C4-2B (cell line): ENCODE results near the gene FOXJ3.
A peak's percentile ranks its signal among the peaks of the same experiment; 100 is the strongest.

ENCODE experiments used
- H3K27ac ChIP-seq: fragments of 450-650 bp; 2 replicates; pipeline ENCODE4 v1.5.1; 2017
- ZFX ChIP-seq: fragments of 450-650 bp; IDR thresholded peaks from 2 replicates; pipeline ENCODE4 v1.6.1; 2017
- TF ChIP-seq, protein P1 (sequence below): fragments of 450-650 bp; conservative IDR thresholded peaks from 2 replicates; pipeline ENCODE4 v1.5.1; 2017; ENCODE audit warnings: mild to moderate bottlenecking

FOXJ3 gene

GRCh38 chr1:42165511-42166210, 169.4 kb downstream of the FOXJ3 start:
- peak overlapping the region; percentile 15 for H3K27ac ChIP-seq
- TF ChIP-seq, protein P1, sequence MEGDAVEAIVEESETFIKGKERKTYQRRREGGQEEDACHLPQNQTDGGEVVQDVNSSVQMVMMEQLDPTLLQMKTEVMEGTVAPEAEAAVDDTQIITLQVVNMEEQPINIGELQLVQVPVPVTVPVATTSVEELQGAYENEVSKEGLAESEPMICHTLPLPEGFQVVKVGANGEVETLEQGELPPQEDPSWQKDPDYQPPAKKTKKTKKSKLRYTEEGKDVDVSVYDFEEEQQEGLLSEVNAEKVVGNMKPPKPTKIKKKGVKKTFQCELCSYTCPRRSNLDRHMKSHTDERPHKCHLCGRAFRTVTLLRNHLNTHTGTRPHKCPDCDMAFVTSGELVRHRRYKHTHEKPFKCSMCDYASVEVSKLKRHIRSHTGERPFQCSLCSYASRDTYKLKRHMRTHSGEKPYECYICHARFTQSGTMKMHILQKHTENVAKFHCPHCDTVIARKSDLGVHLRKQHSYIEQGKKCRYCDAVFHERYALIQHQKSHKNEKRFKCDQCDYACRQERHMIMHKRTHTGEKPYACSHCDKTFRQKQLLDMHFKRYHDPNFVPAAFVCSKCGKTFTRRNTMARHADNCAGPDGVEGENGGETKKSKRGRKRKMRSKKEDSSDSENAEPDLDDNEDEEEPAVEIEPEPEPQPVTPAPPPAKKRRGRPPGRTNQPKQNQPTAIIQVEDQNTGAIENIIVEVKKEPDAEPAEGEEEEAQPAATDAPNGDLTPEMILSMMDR = no peak
- no peak for TF ChIP-seq ZFX

GRCh38 chr1:42164551-42165420, 170.2 kb downstream of the FOXJ3 start, which contains the start of gene GUCA2A:
Gene GUCA2A, minus strand, starts transcription at chr1:42164745. Its CDS starts 33 bp downstream, at chr1:42164712.
- TF ChIP-seq, protein P1 = no peak
- TF ChIP-seq ZFX = no peak
- H3K27ac ChIP-seq = peak within 1 kb of the TSS; percentile 15

- no peak overlapping the region for H3K27ac ChIP-seq
- TF ChIP-seq, protein P1 = no peak
- TF ChIP-seq ZFX = no peak
These were observed 171.2 kb downstream of the FOXJ3 start for GRCh38 chr1:42163536-42164503.

DNA sequence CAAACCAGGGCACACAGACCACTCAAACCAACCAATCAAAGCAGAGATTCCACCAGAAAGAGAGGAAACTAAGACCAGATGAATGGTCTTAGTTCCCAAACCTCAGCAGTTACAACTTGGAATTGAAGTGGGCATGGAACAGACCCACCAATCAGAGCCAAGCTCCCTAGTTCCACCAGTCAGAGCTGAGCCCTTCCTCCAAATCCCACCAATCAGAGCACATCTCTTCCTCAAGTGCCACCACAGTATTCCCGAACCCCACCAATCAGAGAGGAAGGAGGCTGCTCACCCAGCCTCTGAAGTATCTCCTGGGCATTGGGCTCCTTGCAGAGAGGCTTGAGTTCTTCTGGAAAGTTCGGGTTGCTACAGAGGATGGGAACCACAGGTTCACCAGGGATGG, 171.9 kb downstream of the FOXJ3 start:
- no peak overlapping the region for H3K27ac ChIP-seq
- TF ChIP-seq, protein P1 = no peak
- no peak for TF ChIP-seq ZFX

DNA sequence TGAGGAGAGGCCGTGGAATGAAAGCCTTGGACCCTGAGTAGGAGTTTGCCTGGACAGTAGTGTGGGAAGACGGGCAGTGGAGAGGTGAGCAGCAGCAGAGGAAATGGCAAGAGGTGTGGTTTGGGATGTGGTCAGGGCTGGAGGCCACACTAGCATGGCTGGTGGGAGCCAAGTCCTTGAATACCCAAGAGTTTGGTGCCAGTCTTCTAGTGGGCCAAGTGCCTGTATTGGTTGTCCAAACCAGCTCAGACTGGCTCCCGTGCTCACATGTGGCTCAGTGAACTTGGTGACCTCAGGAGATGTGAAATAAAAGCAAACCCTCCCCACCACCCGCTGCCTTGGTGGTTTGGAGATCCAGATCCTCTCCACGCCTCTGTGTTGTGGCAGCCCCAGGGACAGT, 172.9 kb downstream of the FOXJ3 start:
- no peak overlapping the region for H3K27ac ChIP-seq
- TF ChIP-seq ZFX = no peak
- TF ChIP-seq, protein P1 = no peak

- no peak overlapping the region for H3K27ac ChIP-seq
- TF ChIP-seq ZFX = no peak
- TF ChIP-seq, protein P1 = no peak
These were observed 176.8 kb downstream of the FOXJ3 start for GRCh38 chr1:42158189-42158588.
